RWPE1 (cell line): ENCODE measurements around the gene RYR1.

ENCODE experiments used
- CTCF ChIA-PET: fragments of 350-600 bp; sonication (Branson Sonifier 250); formaldehyde crosslinking; extraction: SDS; loops from one replicate; lab custom pipeline; 2021; lab: Yijun Ruan, JAX
- POLR2A ChIA-PET: fragments of 400-600 bp; formaldehyde crosslinking; extraction: SDS; loops from one replicate; lab custom pipeline; 2020; ENCODE audit warnings: antibody characterized with exemption; ENCODE audit not compliant: low non-redundant PET; lab: Yijun Ruan, JAX
- DNase-seq: peaks from one replicate; pipeline ENCODE4 v3.0.0; 2012; ENCODE audit warnings: low spot score
- H3K27ac ChIP-seq: fragments of 450-650 bp; 2 replicates; pipeline ENCODE4 v1.5.1; 2017
- CTCF ChIP-seq: fragments of 450-650 bp; conservative IDR thresholded peaks from 2 replicates; pipeline ENCODE4 v1.5.1; 2017; ENCODE audit warnings: low read depth, mild to moderate bottlenecking

RYR1 gene

GRCh38 chr19:38433268-38433733 lies at the start of gene RYR1:
Gene RYR1, plus strand, starts transcription at chr19:38433691. Its CDS starts 139 bp downstream, at chr19:38433830.
- no peak within 1 kb of the TSS for H3K27ac ChIP-seq
- peak; percentile 71 for DNase-seq
- no peak for TF ChIP-seq CTCF
- ChIA-PET POLR2A (no interaction called here), CTCF (no interaction called here)

- POLR2A ChIA-PET: no interaction called here
- CTCF ChIA-PET: interaction anchor here (0.7 kb wide), 2 partner anchors 150 to 877 kb away, joined by 4 to 5 read pairs; partner anchors contain the start of gene ZNF793
- H3K27ac ChIP-seq: peak overlapping the region; percentile 51
- no peak for TF ChIP-seq CTCF
- no peak for DNase-seq
Measured at GRCh38 chr19:38383743-38384142, 49.7 kb upstream of the RYR1 start.

- TF ChIP-seq CTCF: no peak
- no peak for DNase-seq
- H3K27ac ChIP-seq: peak overlapping the region; percentile 51
- CTCF ChIA-PET: interaction anchor here (0.5 to 0.7 kb wide), 3 partner anchors 33 to 878 kb away, joined by 3 to 5 read pairs (median 4); partner anchors contain the start of gene ZNF793
- POLR2A ChIA-PET: no interaction called here
Measured at GRCh38 chr19:38384209-38385027, 49.1 kb upstream of the RYR1 start.

GRCh38 chr19:38385057-38385803 lies 48.3 kb upstream of the RYR1 start:
- no peak for TF ChIP-seq CTCF
- ChIA-PET POLR2A (no interaction called here), CTCF (interaction anchor here (0.5 kb wide), 1 partner anchor 34 kb away, joined by 3 read pairs; no protein-coding TSS in a partner anchor)
- no peak for DNase-seq
- peak overlapping the region; percentile 51 for H3K27ac ChIP-seq

- TF ChIP-seq CTCF: no peak
- DNase-seq: no peak
- ChIA-PET POLR2A (no interaction called here), CTCF (no interaction called here)
- H3K27ac ChIP-seq: no peak overlapping the region
Measured at GRCh38 chr19:38385804-38386257, 47.7 kb upstream of the RYR1 start.

- no peak for TF ChIP-seq CTCF
- no peak for DNase-seq
- peak overlapping the region; percentile 94 for H3K27ac ChIP-seq
- ChIA-PET CTCF (no interaction called here), POLR2A (no interaction called here)
Measured at GRCh38 chr19:38386300-38386970, 47.1 kb upstream of the RYR1 start.
